ENCODE results near the gene ATP5MC2.
A peak's percentile ranks its signal among the peaks of the same experiment; 100 is the strongest.
"Not testable (repeated sequence)": the region's sequence is repeated elsewhere in the genome, so short reads cannot be mapped to it uniquely, and the experiment has no call there.

ATP5MC2 gene

GRCh38 chr12:53700567-53700966 lies 24.7 kb upstream of the ATP5MC2 start:
- ATAC-seq (no peak), DNase-seq (no peak)
- H3K27ac Mint-ChIP-seq: no peak overlapping the region
- H3K4me3 Mint-ChIP-seq: no peak overlapping the region
- H3K27me3 Mint-ChIP-seq: peaks cover 83% of the 10 kb centered on the region
- H3K4me1 Mint-ChIP-seq: peaks cover 13% of the 10 kb centered on the region
- no peaks in the 10 kb centered on the region for H3K9me3 Mint-ChIP-seq
- no peaks in the 10 kb centered on the region for H3K36me3 Mint-ChIP-seq (ENCODE audit: low read depth)

- Mint-ChIP-seq H3K4me3 (no peak overlapping the region), H3K27ac (no peak overlapping the region), H3K36me3 (ENCODE audit: low read depth) (no peaks in the 10 kb centered on the region), H3K9me3 (no peaks in the 10 kb centered on the region), H3K4me1 (peaks cover 20% of the 10 kb centered on the region), H3K27me3 (peaks cover 89% of the 10 kb centered on the region)
- no peak for DNase-seq
- no peak for ATAC-seq
Observed at GRCh38 chr12:53699678-53700025, 23.8 kb upstream of the ATP5MC2 start.

- no peak overlapping the region for H3K27ac Mint-ChIP-seq
- peaks cover 90% of the 10 kb centered on the region for H3K27me3 Mint-ChIP-seq
- ATAC-seq: no peak
- H3K36me3 Mint-ChIP-seq (ENCODE audit: low read depth): no peaks in the 10 kb centered on the region
- peaks cover 26% of the 10 kb centered on the region for H3K4me1 Mint-ChIP-seq
- no peak for DNase-seq
- H3K9me3 Mint-ChIP-seq: no peaks in the 10 kb centered on the region
- H3K4me3 Mint-ChIP-seq: no peak overlapping the region
Observed at GRCh38 chr12:53698948-53699677, 23.2 kb upstream of the ATP5MC2 start.

- Mint-ChIP-seq H3K36me3 (ENCODE audit: low read depth) (no peaks in the 10 kb centered on the region), H3K4me3 (peak overlapping the region; percentile 40)
Observed at GRCh38 chr12:53696655-53697331, 20.9 kb upstream of the ATP5MC2 start.

GRCh38 chr12:53696285-53696654 lies 20.4 kb upstream of the ATP5MC2 start:
- H3K27ac Mint-ChIP-seq: no peak overlapping the region
- peaks cover 27% of the 10 kb centered on the region for H3K4me1 Mint-ChIP-seq
- no peak for ATAC-seq
- H3K36me3 Mint-ChIP-seq (ENCODE audit: low read depth): no peaks in the 10 kb centered on the region
- H3K9me3 Mint-ChIP-seq: no peaks in the 10 kb centered on the region
- peaks cover 83% of the 10 kb centered on the region for H3K27me3 Mint-ChIP-seq
- no peak for DNase-seq
- peak overlapping the region; percentile 40 for H3K4me3 Mint-ChIP-seq

More at GRCh38 chr12:53696655-53697331, 20.9 kb upstream of the ATP5MC2 start:
- Mint-ChIP-seq H3K27me3 (peaks cover 85% of the 10 kb centered on the region), H3K4me1 (peaks cover 27% of the 10 kb centered on the region), H3K9me3 (no peaks in the 10 kb centered on the region), H3K27ac (no peak overlapping the region)
- ATAC-seq (no peak), DNase-seq (no peak)

- Mint-ChIP-seq H3K4me1 (peaks cover 27% of the 10 kb centered on the region), H3K36me3 (ENCODE audit: low read depth) (no peaks in the 10 kb centered on the region), H3K27me3 (peaks cover 80% of the 10 kb centered on the region), H3K27ac (no peak overlapping the region), H3K4me3 (peak overlapping the region; percentile 66), H3K9me3 (no peaks in the 10 kb centered on the region)
- DNase-seq (peak; percentile 53), ATAC-seq (peak; percentile 84)
Observed at GRCh38 chr12:53695152-53696145, 19.6 kb upstream of the ATP5MC2 start.

- Mint-ChIP-seq H3K4me3 (peak overlapping the region; percentile 66), H3K27me3 (peaks cover 74% of the 10 kb centered on the region), H3K4me1 (peaks cover 27% of the 10 kb centered on the region), H3K9me3 (no peaks in the 10 kb centered on the region), H3K36me3 (ENCODE audit: low read depth) (no peaks in the 10 kb centered on the region), H3K27ac (peak overlapping the region; percentile 42)
- DNase-seq (no peak), ATAC-seq (no peak)
Observed at GRCh38 chr12:53694756-53695151, 18.9 kb upstream of the ATP5MC2 start.

- no peak overlapping the region for H3K27ac Mint-ChIP-seq
- H3K9me3 Mint-ChIP-seq: no peaks in the 10 kb centered on the region
- DNase-seq (no peak), ATAC-seq (no peak)
- H3K27me3 Mint-ChIP-seq: peaks cover 19% of the 10 kb centered on the region
- H3K4me1 Mint-ChIP-seq: no peaks in the 10 kb centered on the region
- H3K36me3 Mint-ChIP-seq (ENCODE audit: low read depth): no peaks in the 10 kb centered on the region
- no peak overlapping the region for H3K4me3 Mint-ChIP-seq
Observed at GRCh38 chr12:53688134-53688533, 12.3 kb upstream of the ATP5MC2 start.

GRCh38 chr12:53686436-53686835 lies 10.6 kb upstream of the ATP5MC2 start:
- Mint-ChIP-seq H3K9me3 (no peaks in the 10 kb centered on the region), H3K27ac (no peak overlapping the region), H3K27me3 (peaks cover 14% of the 10 kb centered on the region), H3K36me3 (ENCODE audit: low read depth) (no peaks in the 10 kb centered on the region), H3K4me3 (no peak overlapping the region), H3K4me1 (no peaks in the 10 kb centered on the region)
- ATAC-seq: no peak
- DNase-seq: no peak

- H3K9me3 Mint-ChIP-seq: no peaks in the 10 kb centered on the region
- H3K4me3 Mint-ChIP-seq: no peak overlapping the region
- H3K4me1 Mint-ChIP-seq: no peaks in the 10 kb centered on the region
- peaks cover 10% of the 10 kb centered on the region for H3K27me3 Mint-ChIP-seq
- DNase-seq: no peak
- no peak overlapping the region for H3K27ac Mint-ChIP-seq
- no peak for ATAC-seq
- no peaks in the 10 kb centered on the region for H3K36me3 Mint-ChIP-seq (ENCODE audit: low read depth)
Observed at GRCh38 chr12:53684654-53685220, 8.9 kb upstream of the ATP5MC2 start.

- no peak overlapping the region for H3K27ac Mint-ChIP-seq
- no peaks in the 10 kb centered on the region for H3K9me3 Mint-ChIP-seq
- H3K4me3 Mint-ChIP-seq: no peak overlapping the region
- DNase-seq: no peak
- no peak for ATAC-seq
- no peaks in the 10 kb centered on the region for H3K4me1 Mint-ChIP-seq
- H3K27me3 Mint-ChIP-seq: peaks cover 16% of the 10 kb centered on the region
- no peaks in the 10 kb centered on the region for H3K36me3 Mint-ChIP-seq (ENCODE audit: low read depth)
Observed at GRCh38 chr12:53683983-53684382, 8.1 kb upstream of the ATP5MC2 start.

- H3K4me1 Mint-ChIP-seq: no peaks in the 10 kb centered on the region
- no peaks in the 10 kb centered on the region for H3K36me3 Mint-ChIP-seq (ENCODE audit: low read depth)
- peaks cover 20% of the 10 kb centered on the region for H3K27me3 Mint-ChIP-seq
- no peak overlapping the region for H3K27ac Mint-ChIP-seq
- ATAC-seq: no peak
- no peak overlapping the region for H3K4me3 Mint-ChIP-seq
- H3K9me3 Mint-ChIP-seq: no peaks in the 10 kb centered on the region
- DNase-seq: no peak
Observed at GRCh38 chr12:53683494-53683893, 7.6 kb upstream of the ATP5MC2 start.

GRCh38 chr12:53680061-53680460 lies 4.2 kb upstream of the ATP5MC2 start:
- H3K36me3 Mint-ChIP-seq (ENCODE audit: low read depth); H3K27ac Mint-ChIP-seq; DNase-seq; ATAC-seq; H3K9me3 Mint-ChIP-seq; H3K4me3 Mint-ChIP-seq: not testable (repeated sequence)
- Mint-ChIP-seq H3K27me3 (peaks cover 35% of the 10 kb centered on the region), H3K4me1 (peaks cover 14% of the 10 kb centered on the region)

- no peak for DNase-seq
Observed at GRCh38 chr12:53677800-53678148, 1.9 kb upstream of the ATP5MC2 start.

More at GRCh38 chr12:53677800-53678148, 1.9 kb upstream of the ATP5MC2 start:
- H3K4me3 Mint-ChIP-seq: no peak overlapping the region
- H3K36me3 Mint-ChIP-seq (ENCODE audit: low read depth): peaks cover 23% of the 10 kb centered on the region
- H3K4me1 Mint-ChIP-seq: peaks cover 33% of the 10 kb centered on the region
- ATAC-seq: no peak
- no peaks in the 10 kb centered on the region for H3K9me3 Mint-ChIP-seq
- H3K27ac Mint-ChIP-seq: no peak overlapping the region
- peaks cover 32% of the 10 kb centered on the region for H3K27me3 Mint-ChIP-seq

Data from activated naive CD8-positive, alpha-beta T cell treated with anti-CD3 and anti-CD28 coated beads, Interleukin-2, amount 50 U/mL, for 24 hours (primary cell).